Epithelial cell of esophagus (primary cell): Measurements from ENCODE around the gene ST3GAL5.
A peak's percentile ranks its signal among the peaks of the same experiment; 100 is the strongest.

ENCODE experiments used
- DNase-seq: peaks from one replicate; pipeline ENCODE4 v3.0.0; 2010; ENCODE audit warnings: low read depth
- H3K4me3 ChIP-seq: 2 replicates; pipeline ENCODE4 v1.5.1; 2011; ENCODE audit warnings: mild to moderate bottlenecking, low read length, control low read depth
- CTCF ChIP-seq: IDR thresholded peaks from 2 replicates; pipeline ENCODE4 v1.5.1; 2011; ENCODE audit warnings: low read depth, mild to moderate bottlenecking, low read length, control low read depth, inconsistent platforms; ENCODE audit not compliant: insufficient read depth; ENCODE audit errors: missing control alignments

The ST3GAL5 gene

DNA sequence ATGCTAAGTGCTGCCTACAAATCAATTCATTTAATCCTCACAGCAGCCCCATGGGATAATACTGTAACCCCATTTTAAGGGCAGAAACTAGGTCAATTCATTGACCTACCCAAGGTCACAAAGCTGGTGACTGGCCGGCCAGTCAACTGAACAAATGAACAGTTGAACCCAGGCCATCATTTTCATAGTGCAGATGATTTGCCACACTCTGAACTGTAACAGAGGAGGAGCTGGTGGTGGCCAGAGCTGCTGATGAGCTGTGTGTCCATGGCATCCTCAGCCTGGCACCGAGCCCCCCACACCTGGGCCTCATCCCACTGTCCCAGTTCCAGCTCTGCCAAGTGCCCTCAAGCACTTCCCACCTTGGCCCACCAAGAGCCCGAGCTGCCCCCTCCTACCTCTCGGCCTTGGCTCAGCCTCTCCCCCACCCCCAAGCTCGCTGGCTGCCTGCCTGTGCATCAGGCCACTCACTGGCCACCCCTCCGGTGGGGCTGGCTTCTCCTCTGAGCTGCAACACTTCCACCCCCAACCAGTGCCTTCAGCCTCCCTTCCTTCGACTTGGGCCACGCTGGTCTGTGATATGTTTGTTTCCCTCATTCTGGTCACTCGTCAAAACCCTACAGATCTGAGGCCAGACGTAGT, 76.6 kb downstream of the ST3GAL5 start:
- no peak overlapping the region for H3K4me3 ChIP-seq
- DNase-seq, result no peak
- TF ChIP-seq CTCF, result no peak

- no peak overlapping the region for H3K4me3 ChIP-seq
- no peak for TF ChIP-seq CTCF
- DNase-seq, result peak; percentile 38
Observed at GRCh38 chr2:85811180-85812093, 77.4 kb downstream of the ST3GAL5 start.

GRCh38 chr2:85810371-85811179, 78.2 kb downstream of the ST3GAL5 start:
- TF ChIP-seq CTCF, result no peak
- H3K4me3 ChIP-seq, result no peak overlapping the region
- no peak for DNase-seq

- no peak for DNase-seq
- H3K4me3 ChIP-seq, result no peak overlapping the region
- no peak for TF ChIP-seq CTCF
Observed at GRCh38 chr2:85807756-85808155, 81.0 kb downstream of the ST3GAL5 start.

GRCh38 chr2:85806358-85807118, 82.3 kb downstream of the ST3GAL5 start:
- no peak overlapping the region for H3K4me3 ChIP-seq
- TF ChIP-seq CTCF, result no peak
- DNase-seq, result peak; percentile 19

DNA sequence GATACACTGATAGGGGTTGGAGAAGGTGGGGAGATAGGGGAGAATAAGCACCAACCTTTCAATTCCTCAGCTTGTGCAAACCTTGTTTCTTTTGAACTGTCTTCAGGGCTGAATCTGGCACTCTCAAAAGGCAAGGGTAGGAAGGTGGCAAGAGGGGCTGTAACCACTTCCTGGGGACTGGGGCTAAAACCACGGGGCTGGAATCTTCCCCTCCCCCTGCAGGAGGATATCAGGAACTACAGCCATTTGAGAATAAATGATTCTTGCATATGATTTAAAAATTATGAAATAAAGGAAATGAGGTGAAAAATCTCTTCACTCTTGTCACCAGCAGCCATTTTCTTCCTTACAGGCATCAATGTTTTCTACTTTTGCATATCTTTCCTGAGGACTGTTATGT, 84.2 kb downstream of the ST3GAL5 start:
- peak; percentile 18 for DNase-seq
- peak; percentile 64 for TF ChIP-seq CTCF
- H3K4me3 ChIP-seq, result no peak overlapping the region
